ENCODE results near the gene ADAM23.

ADAM23 gene

GRCh38 chr2:206665251-206665650 is 221.9 kb downstream of the ADAM23 start:
- DNase-seq, result no peak

Data from GOT3 (cell line).